ENCODE measurements around the gene NUDT2. TPM values are rescaled to one million over a fixed set of nuclear protein-coding genes. Genes with fewer than 3 reads are reported as not detected.

The NUDT2 gene
- total RNA-seq, 1 donor: 15.2 TPM

GRCh38 chr9:34332076-34332964 is 3.0 kb downstream of the NUDT2 start:
- Histone ChIP-seq H4K20me1 (ENCODE audit: insufficient read depth, low read length) (peaks cover 22% of the 10 kb centered on the region), H3K79me2 (ENCODE audit: insufficient read depth, low read length) (peaks cover 60% of the 10 kb centered on the region), H3K36me3 (ENCODE audit: insufficient read depth, low read length) (peaks cover 1% of the 10 kb centered on the region), H3K27me3 (ENCODE audit: insufficient read depth, low read length) (no peaks in the 10 kb centered on the region), H3K4me2 (ENCODE audit: insufficient read depth, low read length) (no peak overlapping the region), H2AFZ (ENCODE audit: low read length) (peak overlapping the region; percentile 5), H3K4me1 (ENCODE audit: insufficient read depth, low read length) (peaks cover 11% of the 10 kb centered on the region), H3K27ac (ENCODE audit: low read depth, low read length) (no peak overlapping the region), H3K4me3 (ENCODE audit: insufficient read depth, low read length) (no peak overlapping the region), H3K9me3 (ENCODE audit: low read depth, low read length) (no peaks in the 10 kb centered on the region)
- DNase-seq (ENCODE audit: insufficient read length, low spot score, missing footprints): peak; percentile 84
- TF ChIP-seq CTCF (IDR thresholded peaks at IDR 0.05; ENCODE audit: extremely low read depth, low read depth, low read length): peak; percentile 56

GRCh38 chr9:34333836-34334235 is 4.5 kb downstream of the NUDT2 start:
- H4K20me1 ChIP-seq (ENCODE audit: insufficient read depth, low read length): peaks cover 24% of the 10 kb centered on the region
- no peaks in the 10 kb centered on the region for H3K4me1 ChIP-seq (ENCODE audit: insufficient read depth, low read length)
- H3K4me3 ChIP-seq (ENCODE audit: insufficient read depth, low read length): no peak overlapping the region
- H3K36me3 ChIP-seq (ENCODE audit: insufficient read depth, low read length): peaks cover 9% of the 10 kb centered on the region
- H3K27me3 ChIP-seq (ENCODE audit: insufficient read depth, low read length): no peaks in the 10 kb centered on the region
- H2AFZ ChIP-seq (ENCODE audit: low read length): no peak overlapping the region
- DNase-seq (ENCODE audit: insufficient read length, low spot score, missing footprints): peak; percentile 25
- H3K4me2 ChIP-seq (ENCODE audit: insufficient read depth, low read length): no peak overlapping the region
- peaks cover 57% of the 10 kb centered on the region for H3K79me2 ChIP-seq (ENCODE audit: insufficient read depth, low read length)
- no peaks in the 10 kb centered on the region for H3K9me3 ChIP-seq (ENCODE audit: low read depth, low read length)
- TF ChIP-seq CTCF (IDR thresholded peaks at IDR 0.05; ENCODE audit: extremely low read depth, low read depth, low read length): no peak
- no peak overlapping the region for H3K27ac ChIP-seq (ENCODE audit: low read depth, low read length)

GRCh38 chr9:34334337-34334824 is 5.0 kb downstream of the NUDT2 start:
- Histone ChIP-seq H4K20me1 (ENCODE audit: insufficient read depth, low read length) (peaks cover 24% of the 10 kb centered on the region), H3K36me3 (ENCODE audit: insufficient read depth, low read length) (peaks cover 14% of the 10 kb centered on the region), H3K79me2 (ENCODE audit: insufficient read depth, low read length) (peaks cover 58% of the 10 kb centered on the region), H3K27me3 (ENCODE audit: insufficient read depth, low read length) (no peaks in the 10 kb centered on the region), H2AFZ (ENCODE audit: low read length) (no peak overlapping the region), H3K9me3 (ENCODE audit: low read depth, low read length) (no peaks in the 10 kb centered on the region), H3K4me3 (ENCODE audit: insufficient read depth, low read length) (no peak overlapping the region), H3K4me1 (ENCODE audit: insufficient read depth, low read length) (no peaks in the 10 kb centered on the region), H3K4me2 (ENCODE audit: insufficient read depth, low read length) (no peak overlapping the region), H3K27ac (ENCODE audit: low read depth, low read length) (no peak overlapping the region)
- DNase-seq (ENCODE audit: insufficient read length, low spot score, missing footprints): peak; percentile 56
- no peak for TF ChIP-seq CTCF (IDR thresholded peaks at IDR 0.05; ENCODE audit: extremely low read depth, low read depth, low read length)

- Histone ChIP-seq H3K79me2 (ENCODE audit: insufficient read depth, low read length) (peaks cover 55% of the 10 kb centered on the region), H4K20me1 (ENCODE audit: insufficient read depth, low read length) (peaks cover 24% of the 10 kb centered on the region), H3K4me3 (ENCODE audit: insufficient read depth, low read length) (no peak overlapping the region), H3K27me3 (ENCODE audit: insufficient read depth, low read length) (no peaks in the 10 kb centered on the region), H3K4me2 (ENCODE audit: insufficient read depth, low read length) (no peak overlapping the region), H3K27ac (ENCODE audit: low read depth, low read length) (no peak overlapping the region), H3K4me1 (ENCODE audit: insufficient read depth, low read length) (no peaks in the 10 kb centered on the region), H3K36me3 (ENCODE audit: insufficient read depth, low read length) (peaks cover 16% of the 10 kb centered on the region), H2AFZ (ENCODE audit: low read length) (no peak overlapping the region), H3K9me3 (ENCODE audit: low read depth, low read length) (no peaks in the 10 kb centered on the region)
- no peak for TF ChIP-seq CTCF (IDR thresholded peaks at IDR 0.05; ENCODE audit: extremely low read depth, low read depth, low read length)
- DNase-seq (ENCODE audit: insufficient read length, low spot score, missing footprints): no peak
Measured at GRCh38 chr9:34334916-34335315, 5.5 kb downstream of the NUDT2 start.
